ENCODE results near the gene KSR2.

Gene KSR2

GRCh38 chr12:117514016-117514415 is 454.8 kb downstream of the KSR2 start (continued):
- TF ChIP-seq PRDM4 (tag by site-specific recombination; IDR thresholded peaks at IDR 0.05) (no peak), ZNF555 (tag by site-specific recombination; conservative IDR thresholded peaks at IDR 0.05) (no peak)

DNA sequence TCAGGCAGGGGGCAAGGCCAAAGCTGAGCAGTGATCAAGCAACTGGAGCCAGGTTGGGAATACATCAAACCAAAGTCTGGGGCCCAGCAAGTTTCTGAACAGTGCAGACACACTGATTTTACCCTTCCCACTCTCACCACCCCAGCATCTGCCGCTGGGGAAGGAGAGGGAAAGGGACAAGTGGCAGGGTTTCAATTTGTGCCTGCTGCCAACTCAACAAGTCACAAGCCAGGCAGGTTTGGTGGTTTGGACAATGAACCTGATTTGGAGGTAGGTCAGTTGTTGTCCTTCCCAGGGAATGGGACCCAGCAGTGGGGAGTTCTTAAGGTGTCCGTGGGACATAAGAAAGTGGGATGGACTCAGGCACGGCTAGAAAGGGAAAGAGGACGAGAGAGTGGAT is 455.4 kb downstream of the KSR2 start:
- no peak overlapping the region for H3K27ac ChIP-seq (ENCODE audit: extremely low read depth, low read depth, low read length)
- ChIA-PET POLR2A (no interaction called here), CTCF (no interaction called here)
- no peak overlapping the region for H3K4me3 ChIP-seq (ENCODE audit: low read depth, low read length)
- H3K36me3 ChIP-seq (ENCODE audit: control insufficient read depth in 2 of 2, insufficient read depth in 1 of 2, low read length in 2 of 2), result no peaks in the 10 kb centered on the region
- TF ChIP-seq BCL6B (tag by site-specific recombination; IDR thresholded peaks at IDR 0.05), result no peak
- no peak for TF ChIP-seq ZNF354C (tag by site-specific recombination; IDR thresholded peaks at IDR 0.05; ENCODE audit: borderline replicate concordance, low read depth)
- TF ChIP-seq ZSCAN23 (tag by site-specific recombination; IDR thresholded peaks at IDR 0.05), result no peak
- TF ChIP-seq ZNF311 (tag by site-specific recombination; IDR thresholded peaks at IDR 0.05; ENCODE audit: borderline replicate concordance), result no peak
- no peak for TF ChIP-seq ZNF221 (tag by site-specific recombination; IDR thresholded peaks at IDR 0.05; ENCODE audit: borderline replicate concordance)
- TF ChIP-seq ZNF140 (tag by site-specific recombination; IDR thresholded peaks at IDR 0.05), result no peak
- no peak for TF ChIP-seq RBAK (tag by site-specific recombination; IDR thresholded peaks at IDR 0.05)
- TF ChIP-seq ZNF610 (tag by site-specific recombination; IDR thresholded peaks at IDR 0.05; ENCODE audit: borderline replicate concordance), result no peak
- TF ChIP-seq ZNF266 (tag by site-specific recombination; IDR thresholded peaks at IDR 0.05; ENCODE audit: low read depth), result no peak
- TF ChIP-seq HOXD13 (CRISPR knock-in tag; IDR thresholded peaks at IDR 0.05; ENCODE audit: borderline replicate concordance), result no peak
- TF ChIP-seq INSM2 (tag by site-specific recombination; IDR thresholded peaks at IDR 0.05), result no peak
- no peak for TF ChIP-seq ZNF350 (tag by site-specific recombination; IDR thresholded peaks at IDR 0.05)
- TF ChIP-seq ZNF830 (tag by site-specific recombination; IDR thresholded peaks at IDR 0.05; ENCODE audit: low read depth), result no peak
- no peak for TF ChIP-seq ZBTB11 (tag by site-specific recombination; conservative IDR thresholded peaks at IDR 0.05; ENCODE audit: low read depth)
- no peak for TF ChIP-seq ZNF791 (tag by site-specific recombination; IDR thresholded peaks at IDR 0.05)
- TF ChIP-seq ZNF623 (tag by site-specific recombination; IDR thresholded peaks at IDR 0.05), result no peak
- no peak for TF ChIP-seq ZNF629 (tag by site-specific recombination; IDR thresholded peaks at IDR 0.05)
- TF ChIP-seq PRDM4 (tag by site-specific recombination; IDR thresholded peaks at IDR 0.05), result no peak
- no peak for TF ChIP-seq ZSCAN18 (tag by site-specific recombination; IDR thresholded peaks at IDR 0.05)
- no peak for TF ChIP-seq TRIM28 (IDR thresholded peaks at IDR 0.05; ENCODE audit: borderline replicate concordance, low read length)
- H3K4me1 ChIP-seq (ENCODE audit: control insufficient read depth, insufficient read depth, low read length), result no peaks in the 10 kb centered on the region
- no peaks in the 10 kb centered on the region for H3K9me3 ChIP-seq (ENCODE audit: control insufficient read depth, insufficient read depth, low read depth, low read length)

Data from HEK293 (cell line).